NCI-H1930 (cell line): ENCODE data around the gene TEDC1.

ENCODE experiments used
- DNase-seq, 2 experiments: peaks; one replicate each; lab custom pipeline; 2025; lab: John Stamatoyannopoulos, UW

Gene TEDC1

GRCh38 chr14:105490572-105491365, at the start of gene TEDC1:
TEDC1 (plus strand) TSS chr14:105491246; CDS start chr14:105491376, 130 bp downstream.
- DNase-seq = peak; percentile 100

- no peak for DNase-seq
Measured at GRCh38 chr14:105442125-105442524, 48.9 kb upstream of the TEDC1 start.

GRCh38 chr14:105442834-105443233, 48.2 kb upstream of the TEDC1 start:
- DNase-seq = no peak

DNA sequence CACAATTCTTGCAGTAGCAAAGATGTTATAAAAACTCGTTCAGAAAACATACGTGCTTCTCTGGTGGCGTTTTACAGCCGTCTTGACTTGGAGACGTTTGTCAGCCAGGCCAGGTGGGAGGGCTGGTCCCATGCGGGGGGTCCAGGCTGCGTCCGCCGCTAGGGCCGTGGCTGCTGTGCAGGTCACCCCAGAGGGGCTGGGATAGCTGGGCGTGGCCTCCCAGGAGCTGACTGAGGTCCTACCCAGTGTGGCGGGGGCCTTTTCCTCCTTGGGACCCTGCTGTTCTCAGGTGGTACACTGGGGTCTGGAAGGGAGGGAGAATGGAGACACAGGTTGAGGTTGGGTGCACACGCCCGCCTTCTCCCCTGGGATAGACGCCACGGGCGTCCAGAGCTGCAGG, 46.2 kb upstream of the TEDC1 start:
- no peak for DNase-seq

- no peak for DNase-seq
Measured at GRCh38 chr14:105445290-105445689, 45.8 kb upstream of the TEDC1 start.

- DNase-seq = no peak
Measured at GRCh38 chr14:105445901-105446845, 44.9 kb upstream of the TEDC1 start.

DNA sequence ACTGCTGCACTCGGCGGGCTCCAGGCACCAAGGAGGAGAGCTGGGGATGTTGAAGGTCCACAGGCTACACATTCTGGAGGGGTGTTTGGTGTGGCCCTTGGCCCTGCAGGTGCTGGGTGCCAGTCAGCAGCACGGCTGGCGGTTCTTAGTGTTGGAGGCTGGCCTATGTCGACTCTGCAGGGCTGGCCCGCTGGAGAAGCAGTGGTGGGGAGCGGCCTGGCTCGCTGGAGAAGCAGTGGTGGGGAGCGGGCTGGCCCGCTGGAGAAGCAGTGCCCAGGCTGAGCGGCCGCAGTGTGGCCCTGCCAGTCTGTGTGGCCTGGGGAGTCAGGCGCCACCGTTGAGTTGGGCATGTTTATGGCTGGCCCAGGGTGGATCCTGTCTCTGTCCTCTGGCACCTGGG, 44.1 kb upstream of the TEDC1 start:
- no peak for DNase-seq

DNA sequence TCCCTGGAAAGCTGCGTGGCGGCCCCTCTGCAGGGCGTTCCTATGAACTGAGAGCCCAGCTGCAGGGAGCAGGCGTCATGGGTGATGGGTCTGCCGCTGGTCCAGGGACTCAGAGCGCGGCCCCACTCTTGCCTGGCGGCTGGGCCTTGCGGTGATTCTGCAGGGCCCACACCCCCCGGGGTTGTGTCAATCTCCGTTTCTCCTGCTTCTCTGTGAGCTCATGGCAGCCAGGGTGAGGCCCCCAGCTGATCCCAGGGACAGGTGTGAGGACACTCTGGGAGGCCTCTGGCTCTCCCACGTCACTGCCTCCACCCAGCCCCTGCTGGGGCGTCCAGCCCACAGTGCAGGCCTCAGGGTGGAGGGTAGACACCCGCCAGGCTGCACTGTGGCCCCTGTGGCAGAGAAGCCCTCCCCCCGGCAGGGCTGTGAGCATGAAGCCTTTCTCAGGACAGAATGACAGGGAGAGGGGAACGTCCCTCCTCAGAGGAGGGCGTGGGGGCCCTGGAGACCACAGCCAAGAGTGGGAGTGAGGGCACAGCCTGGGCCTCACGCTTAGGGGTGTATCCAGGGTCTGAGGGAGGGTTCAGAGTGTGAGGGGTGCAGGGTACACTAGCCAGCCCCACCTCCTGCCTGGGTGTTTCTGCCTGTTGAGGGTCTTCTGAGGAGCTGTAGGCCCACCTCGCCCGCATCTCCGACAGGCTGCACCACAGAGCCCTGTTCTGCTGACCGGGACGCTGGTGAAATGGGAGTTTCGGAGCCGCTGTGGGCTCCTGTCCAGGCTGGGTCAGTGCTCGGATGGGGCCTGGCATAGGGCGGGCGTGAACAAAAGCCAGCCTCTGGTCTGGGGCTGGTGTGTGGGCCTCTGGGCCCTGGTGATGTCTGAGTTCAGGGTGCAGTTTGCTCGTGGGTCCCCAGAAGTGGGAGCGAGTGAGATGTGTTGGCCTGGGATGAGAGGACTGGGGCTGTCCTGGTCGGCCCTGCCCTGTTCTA, 43.1 kb upstream of the TEDC1 start:
- DNase-seq = no peak

- peak in 1 of 2 experiments; percentile 27 for DNase-seq
Measured at GRCh38 chr14:105448706-105449111, 42.3 kb upstream of the TEDC1 start.

GRCh38 chr14:105449276-105450122, 41.5 kb upstream of the TEDC1 start:
- DNase-seq = no peak

GRCh38 chr14:105450123-105450505, 40.9 kb upstream of the TEDC1 start:
- DNase-seq = no peak

- no peak for DNase-seq
Measured at GRCh38 chr14:105450864-105451720, 40.0 kb upstream of the TEDC1 start.

- DNase-seq = no peak
Measured at GRCh38 chr14:105452963-105453362, 38.1 kb upstream of the TEDC1 start.

- DNase-seq = no peak
Measured at GRCh38 chr14:105453847-105454246, 37.2 kb upstream of the TEDC1 start.

- no peak for DNase-seq
Measured at GRCh38 chr14:105455086-105455640, 35.9 kb upstream of the TEDC1 start.

GRCh38 chr14:105455766-105456660, 35.0 kb upstream of the TEDC1 start:
- DNase-seq = no peak

DNA sequence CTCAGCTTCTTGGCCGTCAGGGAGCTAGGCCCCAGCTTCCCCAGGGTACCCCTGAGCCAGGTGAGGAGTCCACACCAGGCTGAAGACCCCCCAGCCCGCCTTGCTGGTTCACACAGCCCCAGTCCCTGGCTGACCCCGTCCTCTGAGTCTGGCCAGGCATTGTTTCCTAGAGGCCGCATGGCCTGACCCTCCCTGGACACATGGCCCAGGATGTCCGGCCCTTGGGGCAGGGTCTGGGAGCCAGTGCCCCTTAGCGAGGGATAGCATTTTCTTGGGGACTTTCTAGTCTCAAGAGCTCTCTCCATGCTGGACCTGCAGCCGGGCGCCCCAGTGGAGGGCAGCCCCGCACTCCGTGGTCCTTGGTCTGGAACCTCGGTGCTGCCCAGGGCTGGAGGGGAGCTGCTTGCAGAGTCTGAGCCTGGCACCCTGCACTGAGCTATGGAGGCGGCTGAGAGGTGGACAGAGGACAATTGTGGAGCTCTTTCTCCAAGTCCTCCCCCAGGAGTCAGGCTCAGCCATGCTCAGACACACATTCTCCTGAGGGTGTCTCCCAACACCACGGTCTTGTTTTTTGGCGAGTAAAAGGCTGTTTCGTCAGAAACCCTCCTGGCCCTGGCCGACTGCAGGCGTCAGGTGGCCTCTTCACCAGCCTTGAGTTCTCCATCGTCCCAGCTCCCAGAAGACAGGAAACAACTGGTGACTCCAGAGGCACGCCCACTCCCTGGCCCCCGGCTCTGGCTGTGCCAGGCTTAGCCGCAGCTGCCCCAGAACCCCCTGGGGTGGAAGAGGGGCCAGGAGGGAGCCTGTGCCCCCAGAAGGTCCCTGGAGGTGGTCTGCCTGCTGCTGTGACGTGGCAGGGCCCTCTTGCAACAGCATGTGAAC, 34.1 kb upstream of the TEDC1 start:
- DNase-seq = no peak
